Hippocampal formation (tissue), 2 donors: ENCODE measurements around the gene SKIC8.

Experiments
- DNase-seq, 2 donors: peaks; one replicate each; lab custom pipeline; 2025; lab: John Stamatoyannopoulos, UW

The SKIC8 gene

DNA sequence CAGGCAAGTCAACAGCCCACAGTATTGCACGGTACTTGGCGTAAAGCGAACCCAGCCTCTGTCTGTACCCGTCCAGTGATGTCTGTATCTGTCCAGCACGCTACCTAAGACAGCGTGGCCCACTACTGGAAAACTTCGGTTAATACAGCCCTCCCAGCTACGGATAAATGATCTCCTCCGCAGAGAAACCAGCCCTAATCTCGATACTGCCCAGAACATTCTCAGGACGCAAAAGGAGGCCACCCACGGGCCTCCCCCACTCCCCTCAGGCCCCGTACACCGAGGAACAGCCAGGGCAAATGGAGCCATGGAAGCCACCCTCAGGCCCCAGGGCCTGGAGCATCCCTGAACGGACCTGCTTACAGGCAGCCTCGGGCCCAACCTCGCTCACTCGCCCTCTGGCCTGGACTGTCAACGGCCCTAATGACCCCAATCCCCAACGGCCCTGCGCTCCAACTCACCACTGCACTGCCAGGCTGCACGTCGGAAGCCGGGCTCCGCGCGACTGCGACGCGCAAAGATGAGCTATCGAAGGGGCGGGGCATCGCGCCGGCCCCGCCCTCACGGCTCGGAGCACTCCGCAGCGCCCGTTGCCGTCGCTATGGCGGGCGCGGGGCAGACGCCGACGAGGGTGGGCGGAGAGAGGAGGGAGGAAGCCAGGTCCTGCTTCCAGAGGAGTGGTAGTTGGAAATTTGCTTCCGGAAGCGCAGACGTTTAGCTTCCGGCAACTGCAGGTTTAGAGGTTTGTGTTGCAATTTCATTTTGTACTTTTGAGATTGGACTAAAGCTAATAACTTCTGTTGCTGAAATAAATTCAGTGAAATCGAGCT, at the start of gene SKIC8:
TSS of gene SKIC8 (minus strand) at position 509 of the 830 bp plus-strand sequence. CDS start 3,923 bp downstream, outside the sequence.
- DNase-seq: peak; percentile 84 to 86

- DNase-seq: no peak
Observed at GRCh38 chr15:78347586-78348543, 48.5 kb upstream of the SKIC8 start.

DNA sequence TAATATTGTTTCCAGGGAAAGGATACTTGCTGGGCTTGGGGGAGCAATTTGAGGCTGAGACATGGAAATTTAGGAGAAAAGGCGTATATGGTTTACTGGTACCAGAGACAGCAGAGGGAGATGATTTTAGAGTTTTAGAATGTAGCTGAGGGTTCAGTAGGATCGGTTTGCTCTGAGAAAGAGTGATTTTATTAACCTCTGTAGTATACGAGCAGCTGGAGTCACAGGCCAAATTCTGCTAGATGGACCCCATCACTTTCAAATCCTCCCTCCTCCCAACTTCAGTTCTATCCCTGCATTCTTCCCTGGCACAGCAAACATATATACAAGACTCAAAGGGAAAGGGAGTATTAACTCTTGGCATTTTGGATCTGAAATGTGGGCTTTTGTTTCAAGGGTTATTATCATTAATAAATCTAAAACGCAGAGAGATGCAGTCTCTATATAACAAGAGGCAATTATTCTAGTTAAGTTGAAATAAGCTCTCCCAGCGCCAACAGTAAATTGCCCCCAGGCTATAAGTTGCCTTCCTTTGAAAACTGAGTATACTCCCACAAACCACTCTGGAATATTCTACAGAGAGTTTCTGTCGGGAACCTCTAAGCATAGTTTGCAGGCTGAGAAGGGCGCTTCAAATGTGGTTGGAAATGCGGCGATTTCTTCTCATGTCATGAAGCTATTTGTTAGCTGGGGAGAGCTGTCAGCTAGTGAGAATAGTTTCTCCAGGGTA, 46.2 kb upstream of the SKIC8 start:
- DNase-seq: no peak

GRCh38 chr15:78343276-78344060, 44.1 kb upstream of the SKIC8 start:
- no peak for DNase-seq

GRCh38 chr15:78342021-78342420, 42.6 kb upstream of the SKIC8 start:
- no peak for DNase-seq

DNA sequence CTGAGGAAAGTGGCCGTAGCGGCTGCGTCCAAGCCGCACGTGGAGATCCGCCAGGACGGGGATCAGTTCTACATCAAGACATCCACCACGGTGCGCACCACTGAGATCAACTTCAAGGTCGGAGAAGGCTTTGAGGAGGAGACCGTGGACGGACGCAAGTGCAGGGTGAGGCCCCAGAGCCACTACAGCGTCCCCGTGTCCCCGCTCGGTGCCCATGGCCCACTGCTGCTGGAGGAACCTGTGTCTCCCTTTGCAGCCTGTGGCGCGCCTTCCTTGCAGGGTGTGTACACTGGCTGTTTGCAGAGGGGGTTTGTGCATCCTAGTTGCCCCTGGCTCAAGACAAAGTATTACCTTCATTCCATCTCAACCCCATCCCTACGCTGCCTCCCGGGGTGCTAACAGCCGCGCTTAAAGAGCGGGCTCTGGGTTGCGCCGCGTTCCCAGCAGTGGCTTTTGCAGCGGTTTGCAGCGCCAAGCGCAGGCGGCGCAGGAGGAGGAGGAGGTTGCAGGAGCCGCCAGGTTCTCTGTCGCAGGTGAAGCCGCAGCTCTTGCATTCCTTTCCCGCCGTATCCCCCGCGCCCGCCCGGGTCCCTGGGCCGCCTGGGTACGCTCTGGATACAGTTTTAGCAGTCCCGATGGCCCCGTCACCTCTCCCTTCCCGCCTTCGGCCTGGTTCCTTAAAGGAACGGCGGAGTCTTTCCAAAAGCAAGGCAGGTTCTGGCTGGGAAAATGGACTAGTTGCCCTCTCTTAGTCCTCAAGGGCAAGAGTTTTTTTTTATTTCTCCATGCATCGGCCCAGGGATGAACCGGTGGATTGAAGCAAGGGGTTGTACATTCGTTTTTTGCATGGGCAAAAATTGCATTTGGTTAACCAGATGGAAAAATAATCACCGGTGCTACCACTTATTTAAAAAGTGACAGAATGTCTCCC, 41.9 kb upstream of the SKIC8 start:
- no peak for DNase-seq

DNA sequence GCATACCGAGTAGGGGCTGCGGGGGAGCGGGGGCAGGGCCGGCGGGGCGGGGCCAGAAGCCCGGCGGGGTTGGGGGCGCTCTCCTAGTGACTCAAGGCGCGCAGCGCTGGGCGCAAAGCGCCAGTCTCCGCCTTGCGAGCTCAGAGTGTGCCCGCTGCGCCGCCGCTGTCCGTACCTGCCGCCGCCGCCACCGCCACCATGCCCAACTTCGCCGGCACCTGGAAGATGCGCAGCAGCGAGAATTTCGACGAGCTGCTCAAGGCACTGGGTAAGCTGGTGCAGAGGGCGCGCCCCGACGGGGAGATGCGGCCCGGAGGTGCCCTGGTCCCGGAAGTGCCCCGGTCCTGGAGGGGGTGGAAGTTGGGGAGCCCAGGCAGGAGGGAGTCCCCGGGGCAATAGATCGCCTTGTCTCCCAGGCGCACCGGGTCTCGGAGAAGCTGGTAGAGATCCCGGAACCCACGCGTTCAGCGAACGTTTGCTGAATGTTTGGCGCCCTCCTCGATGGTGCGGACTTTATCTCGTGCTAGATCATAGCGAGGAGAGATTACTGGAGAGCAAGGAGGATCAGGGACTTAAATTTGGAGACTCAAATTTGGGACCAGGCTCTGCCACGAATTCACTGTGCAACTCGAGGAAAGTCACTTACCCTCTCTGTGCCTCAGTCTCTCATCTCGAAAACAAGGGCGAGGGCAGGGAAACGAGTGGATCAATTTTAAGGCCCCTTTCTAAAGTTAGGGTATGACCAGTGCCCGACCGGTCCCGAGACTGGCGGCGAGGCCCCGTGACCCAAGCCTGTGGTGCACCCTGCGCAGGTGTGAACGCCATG, 41.0 kb upstream of the SKIC8 start, which contains the start of gene CRABP1:
TSS of gene CRABP1 (plus strand) at position 123 of the 826 bp plus-strand sequence. CDS start at position 199, 76 bp downstream.
- DNase-seq: no peak

DNA sequence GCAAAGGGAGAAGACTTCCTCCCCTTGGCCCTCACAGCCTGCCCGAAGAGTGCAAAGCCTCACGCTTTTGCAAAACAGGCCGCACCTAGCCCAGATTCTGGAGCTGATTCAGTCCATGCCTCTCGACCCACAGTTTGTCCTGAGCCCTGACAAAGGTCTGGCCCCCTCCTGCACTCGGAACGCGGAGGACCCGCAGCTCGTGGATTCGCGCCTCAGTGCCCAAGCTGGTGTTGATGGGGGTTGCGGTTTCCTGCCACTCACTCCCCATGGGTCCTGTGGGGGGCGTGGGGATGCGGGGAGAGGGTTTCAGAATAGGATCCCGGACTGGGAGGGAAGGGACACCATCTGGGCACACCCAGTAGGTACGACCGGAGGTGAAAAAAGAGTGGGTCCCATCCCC, 40.1 kb upstream of the SKIC8 start:
- DNase-seq: no peak

- no peak for DNase-seq
Observed at GRCh38 chr15:78338781-78339180, 39.4 kb upstream of the SKIC8 start.

DNA sequence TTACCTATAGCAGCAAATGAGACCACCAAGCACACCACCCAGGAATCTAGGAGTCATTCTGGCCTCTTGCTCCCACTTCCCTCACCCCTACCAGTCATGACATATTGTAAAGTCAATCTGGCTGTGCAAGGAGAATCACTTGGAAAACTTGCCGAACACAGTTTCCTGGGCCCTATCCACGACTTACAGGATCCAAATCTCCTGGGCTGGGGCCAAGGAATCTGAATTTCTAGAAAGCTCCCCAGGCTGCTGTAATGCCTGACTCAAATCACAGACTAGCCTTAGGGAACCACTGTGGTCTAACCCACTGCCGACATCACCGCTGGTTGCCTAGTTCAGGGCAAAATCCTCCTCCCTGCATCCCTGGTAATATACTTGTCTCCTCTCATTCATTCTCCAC, 36.6 kb upstream of the SKIC8 start:
- no peak for DNase-seq

DNA sequence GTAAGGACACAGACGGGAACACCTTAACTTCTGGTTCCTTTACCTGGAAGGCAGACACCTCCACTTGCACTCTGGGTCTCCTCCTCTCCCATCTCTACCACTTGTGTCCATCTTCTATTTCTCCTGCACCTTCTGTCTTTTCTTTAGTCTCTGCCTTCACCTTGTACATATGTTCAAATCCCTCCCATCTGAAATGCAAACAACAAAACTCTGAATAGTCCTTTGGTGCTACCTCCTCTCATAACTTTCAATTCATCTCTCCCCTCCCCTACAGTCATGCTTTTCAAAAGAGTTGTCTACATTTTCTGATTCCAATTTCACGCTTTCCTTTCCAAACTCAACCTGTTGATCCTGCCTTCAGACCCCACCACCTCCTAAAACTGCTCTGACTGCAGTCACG, 35.4 kb upstream of the SKIC8 start:
- no peak for DNase-seq

DNA sequence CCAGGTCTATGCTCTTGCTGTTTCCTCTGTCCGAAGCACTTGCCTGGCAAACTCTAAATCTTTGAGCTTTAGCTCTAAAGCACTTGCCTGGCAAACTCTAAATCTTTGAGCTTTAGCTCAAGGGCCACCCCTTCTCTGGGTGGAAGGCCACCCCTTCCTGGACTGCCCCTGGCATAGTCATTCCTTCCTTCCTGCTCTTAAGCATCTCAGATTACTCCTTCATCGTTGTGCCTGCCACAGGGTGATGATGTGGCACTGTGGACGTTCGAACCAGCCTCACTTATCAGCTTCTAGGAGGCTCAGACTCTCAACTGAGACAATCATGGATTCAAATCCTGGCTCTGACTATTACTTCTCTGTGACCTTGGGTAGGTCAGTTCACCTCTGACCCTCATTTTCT, 30.2 kb upstream of the SKIC8 start:
- no peak for DNase-seq

GRCh38 chr15:78327466-78327865, 28.1 kb upstream of the SKIC8 start:
- no peak for DNase-seq

GRCh38 chr15:78325092-78325843, 25.9 kb upstream of the SKIC8 start:
- DNase-seq: no peak

DNA sequence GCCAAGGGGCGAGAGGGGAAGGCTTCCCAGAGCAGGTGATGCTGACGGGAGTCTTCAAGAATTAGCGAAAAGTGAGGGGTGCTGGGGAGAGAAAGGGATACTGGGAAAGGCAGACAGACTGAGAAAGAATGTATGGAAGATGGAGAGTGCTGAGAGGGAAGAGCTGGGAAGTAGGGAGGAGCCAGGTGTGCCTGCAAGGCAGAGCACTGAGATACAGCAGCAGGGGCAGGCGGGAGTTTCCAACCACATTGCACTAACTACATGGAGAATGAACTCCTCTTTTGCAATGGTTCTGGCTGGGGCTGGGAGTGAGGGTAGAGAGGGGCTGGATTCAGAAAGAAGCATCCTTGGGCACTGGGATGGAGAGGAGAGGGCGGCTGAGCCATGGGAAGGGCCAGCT, 24.7 kb upstream of the SKIC8 start:
- no peak for DNase-seq

- DNase-seq: no peak
Observed at GRCh38 chr15:78323693-78324092, 24.3 kb upstream of the SKIC8 start.

- DNase-seq: no peak
Observed at GRCh38 chr15:78322724-78323521, 23.5 kb upstream of the SKIC8 start.

- DNase-seq: no peak
Observed at GRCh38 chr15:78322243-78322642, 22.8 kb upstream of the SKIC8 start.
